Right atrium auricular region (tissue), 2 donors: ENCODE measurements around the gene ID2. TPM values are rescaled to one million over a fixed set of nuclear protein-coding genes. Genes with fewer than 3 reads are reported as not detected.

Experiments used
- DNase-seq: peaks from one replicate; pipeline ENCODE4 v3.0.0-alpha.2; 2019; ENCODE audit warnings: low spot score
- H3K27ac ChIP-seq, 2 donors: fragments of 200-600 bp; sonication (generic); 1 replicate in 1 of 2; 2 replicates in 1 of 2; pipeline ENCODE4 v1.5.1; 2016 to 2019
- H3K27me3 ChIP-seq, 2 donors: fragments of 200-600 bp; sonication (generic); one replicate each; pipeline versions ENCODE4 v1.5.1 to v1.6.0; 2017 to 2019
- H3K36me3 ChIP-seq: fragments of 200-600 bp; sonication (generic); one replicate; pipeline ENCODE4 v1.5.1; 2016
- H3K4me1 ChIP-seq, 2 donors: fragments of 200-600 bp; sonication (generic); one replicate each; pipeline versions ENCODE4 v1.5.1 to v1.6.0; 2017 to 2019
- H3K4me3 ChIP-seq, 2 donors: fragments of 200-600 bp; sonication (generic); 1 replicate in 1 of 2; 2 replicates in 1 of 2; pipeline ENCODE4 v1.5.1; 2017 to 2019; ENCODE audit warnings: mild to moderate bottlenecking in 1 of 2, moderate library complexity in 1 of 2
- H3K9me3 ChIP-seq, 2 donors: fragments of 200-600 bp; sonication (generic); one replicate each; pipeline ENCODE4 v1.5.1; 2019
- CTCF ChIP-seq, 2 donors: fragments of 200-600 bp; sonication (generic); IDR thresholded peaks; one replicate each; pipeline ENCODE4 v1.5.1; 2019; ENCODE audit warnings: antibody characterized with exemption in 2 of 2
- total RNA-seq, 2 donors: library from RNA; depleted of rRNA; stranded (reverse); fragments of >200 nt; gene quantifications; one replicate each; pipeline ENCODE4 v1.1.0, GENCODE V29; 2016

The ID2 gene
- total RNA-seq, 2 donors from 2014 or later = 213 to 421 TPM

GRCh38 chr2:8710951-8711350 is 29.1 kb downstream of the ID2 start:
- no peak for DNase-seq
- H3K27me3 ChIP-seq = no peaks in the 10 kb centered on the region
- no peaks in the 10 kb centered on the region for H3K36me3 ChIP-seq
- H3K4me3 ChIP-seq = no peak overlapping the region
- H3K27ac ChIP-seq = no peak overlapping the region
- no peaks in the 10 kb centered on the region for H3K9me3 ChIP-seq
- TF ChIP-seq CTCF (IDR thresholded peaks at IDR 0.05) = no peak
- no peaks in the 10 kb centered on the region for H3K4me1 ChIP-seq

GRCh38 chr2:8714283-8714682 is 32.4 kb downstream of the ID2 start:
- Histone ChIP-seq H3K27me3 (no peaks in the 10 kb centered on the region), H3K9me3 (no peaks in the 10 kb centered on the region), H3K4me3 (no peak overlapping the region), H3K36me3 (no peaks in the 10 kb centered on the region), H3K27ac (no peak overlapping the region), H3K4me1 (no peaks in the 10 kb centered on the region)
- no peak for TF ChIP-seq CTCF (IDR thresholded peaks at IDR 0.05)
- DNase-seq = no peak

DNA sequence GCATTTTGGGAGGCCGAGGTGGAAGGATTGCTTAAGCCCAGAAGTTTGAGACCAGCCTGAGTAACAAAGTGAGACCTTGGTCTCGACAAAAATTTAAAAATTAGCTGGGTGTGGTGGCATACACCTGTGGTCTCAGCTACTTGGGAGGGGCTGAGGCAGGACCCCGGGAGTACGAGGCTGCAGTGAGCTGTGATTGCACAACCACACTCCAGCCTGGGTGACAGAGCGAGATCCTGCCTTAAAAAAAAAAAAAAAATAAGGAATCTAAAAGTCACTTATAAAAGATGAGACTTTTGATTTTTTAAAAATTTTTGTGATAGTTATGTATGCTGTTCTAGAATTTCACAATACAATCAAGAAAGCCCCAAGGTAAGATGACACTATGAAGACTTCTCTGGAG is 33.1 kb downstream of the ID2 start:
- no peak for TF ChIP-seq CTCF (IDR thresholded peaks at IDR 0.05)
- Histone ChIP-seq H3K4me1 (no peaks in the 10 kb centered on the region), H3K27ac (no peak overlapping the region), H3K36me3 (no peaks in the 10 kb centered on the region), H3K4me3 (no peak overlapping the region), H3K27me3 (no peaks in the 10 kb centered on the region), H3K9me3 (no peaks in the 10 kb centered on the region)
- no peak for DNase-seq

GRCh38 chr2:8719528-8719927 is 37.7 kb downstream of the ID2 start:
- Histone ChIP-seq H3K9me3 (no peaks in the 10 kb centered on the region), H3K4me1 (no peaks in the 10 kb centered on the region), H3K4me3 (no peak overlapping the region), H3K27ac (no peak overlapping the region), H3K36me3 (no peaks in the 10 kb centered on the region), H3K27me3 (no peaks in the 10 kb centered on the region)
- DNase-seq = no peak
- no peak for TF ChIP-seq CTCF (IDR thresholded peaks at IDR 0.05)

GRCh38 chr2:8720741-8721140 is 38.9 kb downstream of the ID2 start:
- no peak for TF ChIP-seq CTCF (IDR thresholded peaks at IDR 0.05)
- H3K4me1 ChIP-seq = no peaks in the 10 kb centered on the region
- no peak overlapping the region for H3K27ac ChIP-seq
- no peak overlapping the region for H3K4me3 ChIP-seq
- no peaks in the 10 kb centered on the region for H3K27me3 ChIP-seq
- DNase-seq = no peak
- H3K36me3 ChIP-seq = no peaks in the 10 kb centered on the region
- H3K9me3 ChIP-seq = no peaks in the 10 kb centered on the region

GRCh38 chr2:8721410-8721809 is 39.6 kb downstream of the ID2 start:
- TF ChIP-seq CTCF (IDR thresholded peaks at IDR 0.05) = no peak
- DNase-seq = no peak
- no peaks in the 10 kb centered on the region for H3K9me3 ChIP-seq
- no peak overlapping the region for H3K27ac ChIP-seq
- no peaks in the 10 kb centered on the region for H3K4me1 ChIP-seq
- no peaks in the 10 kb centered on the region for H3K27me3 ChIP-seq
- no peak overlapping the region for H3K4me3 ChIP-seq
- H3K36me3 ChIP-seq = no peaks in the 10 kb centered on the region
